HG03039 (cell line): ENCODE data around the gene SLIT3.

Experiments
- ATAC-seq: cut with Tn5 transposase; IDR thresholded peaks from one replicate; pipeline ENCODE4 v1.9.1; 2021; ENCODE audit warnings: mild to moderate bottlenecking, moderate library complexity; ENCODE audit not compliant: unreplicated experiment

SLIT3 gene

DNA sequence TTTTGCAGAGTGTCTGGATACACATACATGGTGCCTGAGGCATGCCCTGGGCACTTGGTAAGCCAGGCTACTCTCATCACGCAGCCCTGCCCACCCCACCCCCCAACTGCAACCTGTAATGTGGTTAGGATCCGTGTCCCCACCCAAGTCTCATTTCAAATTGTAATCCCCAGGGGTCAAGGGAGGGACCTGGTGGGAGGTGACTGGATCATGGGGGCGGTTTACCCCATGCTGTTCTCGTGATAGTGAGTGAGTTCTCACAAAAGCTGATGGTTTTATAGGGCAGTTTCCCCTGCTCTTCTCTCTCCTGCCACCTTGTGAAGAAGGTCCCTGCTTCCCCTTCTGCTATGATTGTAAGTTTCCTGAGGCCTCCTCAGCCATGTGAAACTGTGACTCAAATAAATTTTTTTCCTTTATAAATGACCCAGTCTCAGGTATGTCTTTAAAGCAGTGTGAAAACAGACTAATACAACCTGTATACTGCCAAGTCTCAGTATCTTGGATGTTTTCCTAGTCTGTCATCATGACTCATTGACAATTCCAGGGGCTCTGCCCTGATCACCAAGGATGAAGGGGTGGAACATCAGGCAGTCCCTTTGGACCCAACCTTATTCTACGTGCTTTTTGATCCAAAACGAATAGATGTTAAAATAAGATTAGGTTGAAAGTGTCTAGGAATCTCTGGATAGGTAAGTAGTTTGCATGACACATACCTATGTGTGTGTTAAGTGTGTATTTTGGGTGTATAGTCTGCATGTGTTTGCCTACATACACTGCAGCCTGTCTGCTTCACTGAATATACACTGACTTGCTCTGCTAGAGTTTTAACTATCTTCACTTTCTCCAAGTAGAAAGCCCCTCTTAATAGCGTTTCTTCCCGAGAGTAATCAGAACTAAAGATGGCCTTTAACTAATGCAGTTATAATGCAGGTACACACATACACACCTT is 293.8 kb downstream of the SLIT3 start:
- no peak for ATAC-seq

DNA sequence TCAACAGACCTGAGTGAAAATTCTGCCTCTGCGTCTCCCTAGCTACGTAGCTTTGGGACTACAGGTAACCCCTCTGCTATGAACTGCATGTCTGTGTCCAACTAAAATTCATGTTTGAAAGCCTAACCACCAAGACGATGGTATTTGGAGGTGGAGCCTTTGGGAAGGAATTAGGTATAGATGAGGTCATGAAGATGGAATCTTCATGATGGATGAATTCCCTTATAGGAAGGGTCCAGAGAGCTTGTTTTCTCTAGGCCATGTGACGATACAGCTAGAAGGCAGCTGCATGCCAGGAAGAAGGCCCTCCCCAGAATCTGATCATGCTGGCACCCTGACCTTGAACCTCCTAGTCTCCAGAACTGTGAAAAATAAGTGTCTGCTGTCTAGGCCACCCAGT is 296.4 kb downstream of the SLIT3 start:
- ATAC-seq = no peak

DNA sequence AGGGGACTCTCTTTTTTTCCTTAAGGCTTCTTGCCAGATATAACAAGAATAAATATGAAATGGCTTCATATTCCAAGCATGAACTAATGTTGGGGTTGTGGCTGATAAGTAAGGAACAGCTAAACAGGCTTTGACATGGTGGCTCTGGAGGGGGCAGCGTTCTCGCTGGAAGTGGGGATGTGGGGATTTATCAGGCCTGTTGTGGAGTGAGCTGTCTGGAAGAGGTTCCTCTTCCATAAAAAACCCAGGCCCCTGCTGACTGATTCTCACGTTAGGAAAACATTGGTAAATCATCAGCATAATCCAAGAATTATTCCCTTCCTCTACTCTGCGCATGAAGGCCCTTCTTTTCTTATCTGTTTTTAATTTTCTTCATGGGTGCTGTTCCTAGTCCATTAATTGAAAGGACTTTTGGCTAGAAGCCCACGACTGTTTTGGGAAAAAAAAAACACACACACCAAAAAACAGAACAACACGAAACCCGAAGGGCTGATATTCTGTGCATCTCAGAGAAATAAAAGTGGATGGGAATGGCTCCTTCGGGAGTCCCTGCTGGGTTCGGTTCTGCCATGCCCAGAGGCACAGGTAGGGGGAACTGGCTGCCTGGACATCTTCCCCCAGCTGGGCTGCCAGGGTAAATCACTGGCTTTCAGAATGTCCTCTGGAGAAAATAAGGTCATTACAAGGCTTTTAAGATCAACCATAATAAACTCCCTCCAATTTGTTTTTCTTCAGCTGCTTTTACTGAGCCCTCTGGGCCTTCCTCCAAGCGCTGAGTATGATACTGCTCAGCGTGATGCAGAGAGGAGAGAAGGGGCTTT is 297.0 kb downstream of the SLIT3 start:
- no peak for ATAC-seq

DNA sequence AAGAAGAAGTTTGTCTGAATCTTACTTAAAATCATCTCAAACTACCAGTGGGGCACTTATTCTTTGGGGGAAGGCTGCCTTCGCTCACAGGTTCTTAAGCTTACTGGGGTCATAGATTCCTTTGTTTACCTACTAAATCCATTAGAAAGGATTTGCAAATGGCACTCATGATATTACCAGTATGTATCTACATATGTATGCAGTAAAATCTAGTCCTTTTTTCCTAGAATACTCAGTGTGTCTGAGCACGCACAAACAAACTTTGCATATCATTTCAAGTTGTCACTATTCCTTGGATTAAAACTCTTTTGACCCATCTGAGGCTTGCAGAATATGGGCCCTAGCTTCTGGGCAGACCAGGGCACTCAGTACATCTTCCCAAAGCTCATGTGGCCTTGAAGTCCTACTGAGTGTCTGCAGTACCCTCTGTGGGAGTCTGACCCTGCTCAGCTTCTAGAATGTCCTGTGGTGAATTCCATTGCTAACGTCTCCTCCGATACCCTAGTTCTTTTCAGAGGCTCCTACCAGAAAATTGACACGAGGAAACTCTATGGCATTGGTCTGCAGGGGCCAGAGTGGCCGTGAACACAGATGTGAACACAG is 297.9 kb downstream of the SLIT3 start:
- no peak for ATAC-seq

DNA sequence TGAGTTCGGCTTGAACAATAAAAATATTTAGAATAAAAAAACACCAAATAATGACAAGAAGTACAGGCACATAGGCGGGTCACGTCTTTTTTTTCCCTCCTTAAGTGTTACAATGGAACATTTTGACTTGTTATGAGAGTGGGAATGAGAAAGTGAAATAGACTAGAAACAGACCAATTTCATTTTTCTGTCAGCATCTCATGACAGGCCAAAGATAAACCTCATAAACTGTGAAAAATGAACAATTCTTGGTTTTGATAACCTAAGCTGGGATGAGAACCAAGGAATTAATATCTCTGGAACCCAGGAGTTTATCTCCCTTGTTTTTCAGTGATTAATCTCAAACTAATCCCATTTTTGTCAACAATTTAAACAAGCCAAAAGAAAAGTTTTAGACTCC is 299.5 kb downstream of the SLIT3 start:
- no peak for ATAC-seq

DNA sequence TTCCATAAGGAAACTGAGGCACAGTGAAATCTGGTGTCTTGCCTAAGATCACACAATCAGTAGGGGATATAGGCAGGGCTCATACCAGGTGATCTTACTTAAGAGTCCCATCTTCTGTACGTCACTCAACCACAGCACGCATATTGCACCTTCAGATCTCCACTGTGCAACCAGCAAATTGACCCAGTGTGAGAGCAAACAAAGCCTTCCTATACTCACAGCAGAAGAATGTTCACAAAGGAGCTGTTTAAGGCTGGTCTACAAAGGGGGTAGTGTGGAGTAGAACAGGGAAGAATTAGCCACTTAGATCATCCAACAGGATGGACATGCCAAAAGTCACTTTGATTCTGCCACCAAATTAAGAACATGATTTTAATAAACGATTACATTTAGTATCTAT is 305.9 kb downstream of the SLIT3 start:
- ATAC-seq = no peak

DNA sequence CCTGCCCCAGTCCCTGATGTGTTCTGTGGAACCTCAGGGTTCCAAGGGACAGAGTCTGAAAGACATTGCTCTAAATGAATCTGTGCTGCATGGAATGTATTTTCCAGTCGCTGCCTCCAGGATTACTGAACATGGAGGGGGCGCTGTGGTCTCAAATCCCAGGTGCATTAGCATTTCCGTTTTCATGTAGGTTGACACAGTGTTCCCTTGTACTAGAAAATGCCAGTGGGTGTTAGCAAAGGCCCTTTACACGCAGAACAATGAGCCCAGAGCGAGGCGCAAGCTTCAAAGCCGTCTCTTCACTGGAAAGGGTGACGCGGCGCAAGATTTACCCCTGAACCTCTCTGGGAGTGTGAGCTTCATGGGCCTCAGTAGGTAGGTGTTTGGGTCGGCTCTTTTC is 308.3 kb downstream of the SLIT3 start:
- ATAC-seq = no peak

DNA sequence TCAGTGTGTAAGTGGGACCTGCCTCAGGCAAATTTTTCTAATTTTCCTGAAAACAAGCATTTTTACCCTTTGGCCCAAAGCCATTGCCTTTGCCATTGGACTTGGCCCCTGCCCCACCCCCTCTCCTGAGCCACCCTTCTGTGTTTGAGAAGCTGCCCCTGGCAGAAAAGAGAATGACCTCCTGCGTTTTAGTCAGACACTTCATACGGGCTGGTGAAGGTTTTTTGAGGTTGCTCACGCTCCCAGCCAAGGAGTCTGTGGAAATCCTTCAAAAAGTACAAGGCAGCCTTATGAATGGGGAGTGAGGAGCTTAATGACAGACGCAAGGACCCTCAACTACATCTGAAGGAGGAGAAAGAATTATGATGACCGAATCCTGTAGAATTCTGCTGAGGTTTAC is 308.9 kb downstream of the SLIT3 start:
- no peak for ATAC-seq

DNA sequence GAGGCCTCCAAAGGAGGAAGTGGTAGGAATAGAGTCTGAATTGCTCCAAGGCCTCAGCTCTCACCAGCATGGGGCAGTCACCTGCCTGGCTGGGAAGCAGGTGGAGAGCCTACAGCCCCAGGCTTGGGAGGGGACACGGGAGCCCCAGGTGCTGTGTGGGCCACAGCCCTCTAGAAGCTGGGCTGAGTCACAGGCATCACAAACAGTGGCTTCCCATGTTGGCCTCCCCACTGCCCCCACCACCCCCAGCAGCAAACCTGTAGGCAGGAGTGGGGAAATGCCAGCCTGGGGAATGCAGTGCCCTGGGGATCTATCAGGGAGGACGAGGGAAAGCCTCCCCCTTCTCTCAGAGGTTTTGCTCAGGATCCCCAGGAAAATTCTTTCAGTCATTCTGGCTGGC is 309.6 kb downstream of the SLIT3 start:
- ATAC-seq = no peak

DNA sequence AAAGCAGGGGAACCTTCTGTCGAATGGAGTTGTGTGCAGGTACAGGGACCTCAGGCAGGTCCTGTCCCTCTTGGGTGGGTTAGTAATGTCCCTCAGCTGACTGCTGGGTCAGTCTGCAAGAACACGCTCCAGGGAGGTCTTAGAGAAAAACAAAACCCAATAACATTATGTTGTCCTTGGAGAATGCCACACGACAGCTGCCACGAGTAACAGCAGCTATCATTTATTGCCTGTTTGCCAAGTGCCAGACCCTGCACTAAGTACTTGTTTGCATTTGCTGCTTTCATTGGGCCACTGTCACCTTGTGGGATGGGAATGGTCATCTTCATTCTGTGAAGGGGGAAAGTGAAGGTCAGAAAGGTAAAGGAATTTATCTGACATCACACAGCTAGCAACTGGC is 310.3 kb downstream of the SLIT3 start:
- ATAC-seq = no peak

DNA sequence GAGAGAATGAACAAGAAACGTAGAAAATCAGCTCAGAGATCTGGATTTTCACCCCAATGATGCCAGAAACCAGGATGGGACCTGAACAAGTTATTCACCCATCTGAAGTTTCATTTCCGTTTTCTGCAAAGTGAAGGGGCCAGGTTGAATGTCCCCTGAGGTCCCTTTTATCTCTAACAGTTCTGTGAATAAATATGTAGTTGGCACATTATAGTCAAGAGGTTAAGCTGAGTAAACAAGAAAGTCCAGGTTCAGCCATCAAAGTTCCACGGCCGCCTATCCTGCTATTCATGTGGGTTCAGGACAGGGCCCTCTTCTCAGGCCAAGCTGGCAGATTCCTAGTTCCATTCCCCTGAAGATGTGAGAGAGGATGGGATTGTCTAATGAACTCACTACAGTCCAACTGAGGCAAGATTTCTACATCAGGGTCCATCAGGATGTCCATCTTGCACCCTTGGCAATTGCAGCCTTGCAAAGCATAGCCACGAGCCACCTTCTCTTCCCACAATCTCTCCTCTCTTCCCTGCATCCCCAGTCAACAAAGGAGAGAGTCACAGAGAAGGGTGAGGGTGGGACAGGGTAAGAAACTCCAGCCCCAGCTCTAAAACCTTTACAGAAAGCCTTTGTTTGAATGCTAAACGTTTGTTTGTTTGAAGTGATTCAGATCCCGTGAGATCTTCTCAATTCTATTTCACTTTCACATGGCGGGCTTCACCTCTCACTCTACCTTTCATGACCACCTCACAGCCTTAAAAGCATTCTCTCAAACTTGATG is 311.0 kb downstream of the SLIT3 start:
- ATAC-seq = no peak

DNA sequence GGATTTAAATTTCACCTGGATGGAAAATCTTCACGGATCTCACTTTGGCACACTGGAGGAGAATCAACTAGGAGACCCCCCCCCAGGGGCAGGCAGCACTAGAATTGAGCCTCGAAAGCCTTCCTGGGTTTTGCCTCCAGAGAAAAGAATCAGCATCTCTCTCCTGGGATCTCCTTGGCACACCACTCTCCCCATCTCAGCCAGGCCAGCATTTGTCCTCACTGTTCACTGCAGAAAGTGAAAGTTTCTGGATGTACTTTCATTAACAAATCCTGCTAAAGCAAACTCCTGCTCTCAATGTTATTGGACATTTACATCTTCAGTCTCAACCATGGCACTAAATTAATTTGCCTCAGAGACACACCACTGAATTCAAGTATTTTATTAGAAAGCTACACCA is 312.2 kb downstream of the SLIT3 start:
- no peak for ATAC-seq

DNA sequence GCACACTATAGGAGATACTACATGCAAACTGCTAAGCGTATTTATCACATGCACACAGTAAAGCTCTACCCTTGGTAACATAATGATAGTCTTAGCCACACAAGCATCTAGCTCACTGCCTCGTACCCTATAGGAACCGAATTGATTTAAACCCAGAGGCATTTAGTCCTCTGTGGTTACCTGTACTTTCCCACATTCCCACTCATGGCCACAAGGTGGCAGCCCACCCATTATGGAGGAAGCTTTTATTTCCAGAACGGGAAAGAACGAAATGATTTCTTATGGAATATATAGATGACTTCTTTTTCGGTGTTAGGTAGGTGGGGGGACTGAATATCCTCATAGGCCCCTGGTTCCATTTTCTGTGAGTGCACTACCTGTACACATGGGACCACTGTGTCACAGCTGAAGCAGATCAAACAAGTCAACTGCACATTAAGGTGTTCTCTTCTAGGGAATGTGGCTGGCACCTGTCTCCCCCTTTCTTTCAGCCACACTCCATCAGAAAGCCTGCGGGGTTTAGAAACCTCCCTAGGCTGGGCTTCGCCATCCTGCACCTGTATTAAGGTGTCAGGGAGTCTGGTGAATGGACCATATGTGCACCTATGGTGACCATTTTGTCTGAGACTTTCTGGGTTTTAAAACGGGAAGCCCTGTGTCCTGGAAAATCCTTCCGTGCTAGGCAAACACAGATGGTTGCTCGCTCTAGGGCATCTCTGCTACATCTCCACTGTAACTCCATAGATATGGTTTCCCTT is 313.2 kb downstream of the SLIT3 start:
- no peak for ATAC-seq

DNA sequence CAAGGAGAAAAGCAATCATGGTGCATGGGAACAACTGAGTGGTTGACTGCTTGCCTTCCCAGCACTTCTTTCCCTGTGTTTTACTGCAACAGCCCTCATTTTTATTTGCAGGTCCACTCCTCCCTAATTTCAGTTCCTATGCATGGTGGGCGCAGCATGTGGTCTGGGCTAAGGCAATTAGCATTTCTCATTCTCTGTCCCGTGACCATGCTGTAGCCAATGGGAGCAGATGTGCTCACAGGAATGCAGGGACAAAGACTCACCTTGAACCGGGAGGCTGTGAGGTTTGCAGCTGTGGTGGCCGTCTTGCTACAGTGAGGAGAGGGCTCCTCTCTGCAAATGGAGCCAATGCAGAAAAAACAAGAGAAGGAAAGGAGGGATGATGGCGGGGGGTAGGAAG is 315.5 kb downstream of the SLIT3 start:
- ATAC-seq = no peak

DNA sequence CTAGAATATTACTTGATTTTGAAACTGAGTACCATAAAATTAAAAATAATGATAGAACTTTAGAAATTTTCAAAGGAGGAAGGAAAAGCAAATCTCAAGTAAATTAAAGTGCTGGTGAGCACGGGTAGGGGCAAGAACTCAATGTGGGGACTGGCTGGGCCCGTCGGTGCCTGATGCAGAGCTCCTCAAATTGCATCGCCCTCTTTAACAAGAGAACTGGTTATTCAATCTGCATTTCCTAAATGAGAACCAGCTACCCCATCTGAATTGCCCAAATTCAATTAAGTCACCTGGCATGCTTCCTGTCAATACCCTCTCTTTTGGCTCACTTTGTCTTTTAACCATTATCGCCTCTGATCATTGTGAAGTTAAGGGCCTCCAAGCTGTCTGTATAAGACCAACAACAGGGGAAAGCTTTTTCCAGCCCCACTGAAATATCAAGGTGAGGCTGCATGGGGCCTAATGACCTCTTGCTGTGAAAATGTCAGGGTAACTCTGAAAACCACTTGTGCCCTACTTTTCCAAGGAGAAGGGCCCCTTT is 316.7 kb downstream of the SLIT3 start:
- ATAC-seq = no peak

DNA sequence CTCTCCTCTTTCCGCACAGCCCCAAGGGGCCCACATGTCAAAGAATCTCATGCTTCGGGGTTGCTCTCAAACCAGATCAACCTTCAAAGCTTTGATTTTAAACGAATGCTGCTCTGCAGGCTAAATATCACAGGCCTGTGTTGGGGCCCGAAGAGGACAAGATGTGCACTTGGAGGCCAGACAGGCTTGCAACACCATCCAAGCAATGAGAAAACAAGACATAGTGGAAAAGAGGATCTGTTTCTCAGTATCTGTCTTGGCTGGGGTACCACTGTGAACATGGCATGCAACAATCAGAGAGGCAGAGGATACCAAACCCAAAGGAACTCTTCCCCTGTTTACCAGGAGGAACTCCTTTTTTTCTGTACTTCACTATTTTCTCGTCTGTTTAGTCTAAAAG is 321.8 kb downstream of the SLIT3 start:
- no peak for ATAC-seq

DNA sequence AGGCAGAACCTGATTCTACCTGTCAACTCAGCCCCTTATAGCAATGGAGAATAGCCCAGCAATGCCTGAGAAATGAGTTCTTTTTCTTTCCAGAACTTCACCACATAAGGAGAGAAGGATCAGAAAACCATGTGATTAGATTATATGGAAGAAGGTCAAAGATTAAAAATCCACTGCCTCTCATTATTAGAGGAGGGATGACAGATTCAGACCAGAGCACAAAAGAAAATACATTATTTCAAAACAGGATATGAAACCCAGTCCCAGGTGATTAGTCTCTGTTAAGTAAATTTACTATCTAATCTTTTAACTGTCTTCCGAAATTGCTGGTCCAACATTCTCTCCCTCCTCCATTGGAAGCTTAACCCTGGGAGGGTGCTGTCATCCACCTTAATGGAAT is 322.4 kb downstream of the SLIT3 start:
- no peak for ATAC-seq

DNA sequence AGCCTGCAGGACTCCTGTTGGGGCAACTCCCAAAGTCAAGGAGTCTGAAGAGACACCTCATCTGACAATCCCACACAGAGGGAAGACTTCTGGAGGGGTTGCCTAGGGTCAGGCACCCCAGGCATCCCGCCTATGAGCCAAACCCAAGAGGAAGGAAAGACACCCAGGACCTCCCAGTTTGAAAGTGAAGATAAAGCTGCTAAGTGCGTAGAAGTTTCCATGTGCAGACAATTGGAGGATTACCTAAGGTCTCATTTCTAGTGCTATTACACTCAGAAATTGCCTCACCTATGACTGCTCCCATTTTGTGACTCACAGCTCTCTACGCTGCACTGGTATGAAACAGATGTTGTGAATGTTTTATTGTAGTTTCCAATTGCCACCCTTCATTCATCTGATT is 322.9 kb downstream of the SLIT3 start:
- no peak for ATAC-seq

DNA sequence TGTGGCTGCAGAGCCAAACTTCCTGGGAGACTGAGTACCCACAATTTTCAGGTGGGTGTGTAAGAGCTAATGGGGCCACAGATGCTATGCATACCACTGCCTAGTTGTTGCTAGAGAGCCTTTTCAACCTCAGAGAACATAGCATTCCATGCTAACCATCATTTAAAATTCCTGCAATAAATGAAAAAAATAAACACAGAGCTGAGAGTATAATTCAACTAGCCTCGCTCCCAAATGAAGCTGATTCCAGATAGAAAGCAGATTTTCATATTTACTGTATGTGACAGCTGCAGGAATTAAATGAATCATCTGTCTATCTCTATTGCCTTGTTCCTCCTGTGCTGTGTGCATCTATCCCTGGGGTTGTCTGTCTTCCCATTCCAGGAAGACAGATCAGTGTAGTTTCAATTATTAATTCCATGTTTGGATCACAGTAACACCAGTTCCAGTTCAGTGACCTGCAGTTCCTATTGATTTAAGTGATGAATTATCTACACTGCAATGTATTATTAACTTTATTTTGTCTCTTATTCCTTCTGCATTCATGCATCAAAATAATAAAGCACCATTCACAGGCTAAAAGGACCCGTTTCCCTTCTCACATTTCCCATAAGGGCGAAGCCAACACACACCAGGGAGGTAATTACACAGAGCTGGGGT is 324.5 kb downstream of the SLIT3 start:
- ATAC-seq = no peak
